ENCODE data around the gene ARHGAP42. TPM values are rescaled to one million over a fixed set of nuclear protein-coding genes. Genes with fewer than 3 reads are reported as not detected.

ARHGAP42 gene
- total and polyA plus RNA-seq, 2 of the 4 experiments (the other 2 are of a cell fraction) = 2.9 to 7.3 TPM

DNA sequence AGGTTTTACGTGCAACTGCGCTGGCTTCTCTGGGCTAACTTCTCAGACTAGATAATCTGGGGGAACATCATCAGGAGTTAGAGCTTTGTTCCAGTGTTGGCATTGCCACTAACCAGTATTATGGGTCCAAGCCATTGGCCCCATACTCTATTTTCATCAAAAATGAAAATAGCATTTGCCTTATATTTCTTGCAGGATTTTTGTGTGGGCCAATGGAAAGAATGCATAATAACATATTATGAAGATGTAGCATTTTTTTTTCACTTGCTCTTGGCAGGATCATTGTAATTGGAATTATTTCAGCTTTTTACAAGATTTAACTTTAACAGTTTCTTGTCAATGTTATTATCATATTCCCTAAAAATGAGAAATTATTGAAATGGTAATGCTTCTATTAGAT is 16.1 kb downstream of the ARHGAP42 start:
- Histone ChIP-seq H2BK15ac (ENCODE audit: low read depth, low read length) (no peak overlapping the region), H3K4ac (ENCODE audit: low read depth, low read length) (no peak overlapping the region), H3K27me3 (ENCODE audit: control insufficient read depth, insufficient read depth, low read length) (no peaks in the 10 kb centered on the region), H3K27ac (ENCODE audit: insufficient read depth, low read length) (no peak overlapping the region), H3K14ac (replicated peaks; ENCODE audit: low read depth, low read length) (no peak overlapping the region), H3K4me1 (ENCODE audit: control insufficient read depth, insufficient read depth, low read length) (peaks cover 3% of the 10 kb centered on the region), H3K9ac (ENCODE audit: low read depth, low read length) (no peak overlapping the region), H3K79me1 (ENCODE audit: low read depth in 1 of 2, low read length in 2 of 2) (peaks cover 0 to 38% of the 10 kb centered on the region in 2 experiments; a peak in 2 of 4 replicates), H2AK5ac (ENCODE audit: low read depth, low read length) (no peak overlapping the region), H2AK9ac (replicated peaks; ENCODE audit: low read depth, low read length, poor library complexity) (no peak overlapping the region), H3K4me2 (ENCODE audit: low read depth, low read length) (no peak overlapping the region), H3K56ac (ENCODE audit: extremely low read depth, insufficient read depth, low read length) (no peak overlapping the region), H2AFZ (replicated peaks; ENCODE audit: low read length, poor library complexity) (no peak overlapping the region), H2BK5ac (ENCODE audit: low read depth, low read length, poor library complexity, severe bottlenecking) (no peak overlapping the region), H4K8ac (ENCODE audit: low read depth in 2 of 2, low read length in 2 of 2) (no peak overlapping the region), H2BK120ac (ENCODE audit: low read depth, low read length) (no peak overlapping the region), H4K20me1 (ENCODE audit: insufficient read depth, low read length) (no peaks in the 10 kb centered on the region; the same call in 1 of the 2 replicates), H3K18ac (ENCODE audit: low read depth, low read length) (no peak overlapping the region), H4K91ac (ENCODE audit: insufficient read depth, low read depth, low read length) (no peak overlapping the region), H3K9me3 (ENCODE audit: control insufficient read depth, insufficient read depth, low read length) (no peaks in the 10 kb centered on the region), H3K4me3 (ENCODE audit: insufficient read depth, low read depth, low read length) (no peak overlapping the region), H2BK20ac (ENCODE audit: low read depth, low read length) (no peak overlapping the region), H3K36me3 (ENCODE audit: control insufficient read depth, insufficient read depth, low read length) (no peaks in the 10 kb centered on the region), H4K5ac (ENCODE audit: low read depth, low read length) (no peak overlapping the region), H3K23ac (ENCODE audit: low read depth, low read length) (no peak overlapping the region), H3K9me1 (ENCODE audit: insufficient read depth, low read length) (peaks cover 4% of the 10 kb centered on the region; the same call in 1 of the 2 replicates)
- ChIA-PET POLR2A (ENCODE audit: unreplicated experiment) (no interaction called here), CTCF (no interaction called here)
- 94% methylated on average over 2 of the region's 2 CpGs; no CpG with 5 or more reads in 1 of the 2 experiments for WGBS, 2 experiments (ENCODE audit: extremely low coverage in 2 of 2, insufficient read length in 1 of 2)
- BruUV-seq (replicated peaks) = no TSS peak
- ATAC-seq (ENCODE audit: low read depth) = no peak
- intact Hi-C loops (cut with micrococcal nuclease) = loop anchor here (5.0 kb wide), 1 partner anchor 34 kb away; no protein-coding TSS in a partner anchor
- dilution Hi-C loops (cut with HindIII; ENCODE audit: low sequenced_read_pairs, unreplicated experiment) = no loop called here
- DNase-seq = no peak
- TF ChIP-seq, protein P1, sequence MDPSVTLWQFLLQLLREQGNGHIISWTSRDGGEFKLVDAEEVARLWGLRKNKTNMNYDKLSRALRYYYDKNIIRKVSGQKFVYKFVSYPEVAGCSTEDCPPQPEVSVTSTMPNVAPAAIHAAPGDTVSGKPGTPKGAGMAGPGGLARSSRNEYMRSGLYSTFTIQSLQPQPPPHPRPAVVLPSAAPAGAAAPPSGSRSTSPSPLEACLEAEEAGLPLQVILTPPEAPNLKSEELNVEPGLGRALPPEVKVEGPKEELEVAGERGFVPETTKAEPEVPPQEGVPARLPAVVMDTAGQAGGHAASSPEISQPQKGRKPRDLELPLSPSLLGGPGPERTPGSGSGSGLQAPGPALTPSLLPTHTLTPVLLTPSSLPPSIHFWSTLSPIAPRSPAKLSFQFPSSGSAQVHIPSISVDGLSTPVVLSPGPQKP (IDR thresholded peaks at IDR 0.05; ENCODE audit: borderline replicate concordance, low read depth, low read length) = no peak
- TF ChIP-seq RCOR1 (IDR thresholded peaks at IDR 0.05; ENCODE audit: insufficient replicate concordance, low read length) = no peak
- in situ Hi-C loops (cut with MboI; ENCODE audit: low sequenced_read_pairs) = no loop called here

Measured in IMR-90 (cell line).